ENCODE measurements around the gene ARFGEF3. TPM values are rescaled to one million over a fixed set of nuclear protein-coding genes. Genes with fewer than 3 reads are reported as not detected.

The ARFGEF3 gene
- total RNA-seq, 2 donors from 2014 or later, result 0.03 TPM; not detected in 1

GRCh38 chr6:138302554-138302953 is 140.8 kb downstream of the ARFGEF3 start:
- no peak overlapping the region for H3K27ac Mint-ChIP-seq
- no peaks in the 10 kb centered on the region for H3K36me3 Mint-ChIP-seq (ENCODE audit: low read depth)
- no peak overlapping the region for H3K4me3 Mint-ChIP-seq
- DNase-seq (no peak), ATAC-seq (no peak)
- peaks cover 42% of the 10 kb centered on the region for H3K27me3 Mint-ChIP-seq
- H3K4me1 Mint-ChIP-seq, result no peaks in the 10 kb centered on the region
- no peaks in the 10 kb centered on the region for H3K9me3 ChIP-seq (ENCODE audit: control insufficient read depth, low read length, poor library complexity, severe bottlenecking)

- Mint-ChIP-seq H3K4me3 (no peak overlapping the region), H3K36me3 (ENCODE audit: low read depth) (no peaks in the 10 kb centered on the region), H3K4me1 (no peaks in the 10 kb centered on the region), H3K27ac (no peak overlapping the region), H3K27me3 (peaks cover 10% of the 10 kb centered on the region)
- H3K9me3 ChIP-seq (ENCODE audit: control insufficient read depth, low read length, poor library complexity, severe bottlenecking), result no peaks in the 10 kb centered on the region
- ATAC-seq (no peak), DNase-seq (no peak)
Measured at GRCh38 chr6:138307352-138307751, 145.6 kb downstream of the ARFGEF3 start.

GRCh38 chr6:138307816-138308730 is 146.3 kb downstream of the ARFGEF3 start:
- ATAC-seq, result no peak
- peaks cover 2% of the 10 kb centered on the region for H3K27me3 Mint-ChIP-seq
- H3K36me3 Mint-ChIP-seq (ENCODE audit: low read depth), result no peaks in the 10 kb centered on the region
- H3K9me3 ChIP-seq (ENCODE audit: control insufficient read depth, low read length, poor library complexity, severe bottlenecking), result no peaks in the 10 kb centered on the region
- H3K4me3 Mint-ChIP-seq, result no peak overlapping the region
- H3K27ac Mint-ChIP-seq, result no peak overlapping the region
- no peak for DNase-seq
- H3K4me1 Mint-ChIP-seq, result no peaks in the 10 kb centered on the region

GRCh38 chr6:138308731-138309110 is 147.0 kb downstream of the ARFGEF3 start:
- no peak for DNase-seq
- Mint-ChIP-seq H3K4me3 (no peak overlapping the region), H3K27me3 (no peaks in the 10 kb centered on the region), H3K4me1 (no peaks in the 10 kb centered on the region), H3K36me3 (ENCODE audit: low read depth) (no peaks in the 10 kb centered on the region), H3K27ac (no peak overlapping the region)
- H3K9me3 ChIP-seq (ENCODE audit: control insufficient read depth, low read length, poor library complexity, severe bottlenecking), result no peaks in the 10 kb centered on the region
- no peak for ATAC-seq

GRCh38 chr6:138309695-138310094 is 148.0 kb downstream of the ARFGEF3 start:
- Mint-ChIP-seq H3K27me3 (no peaks in the 10 kb centered on the region), H3K4me1 (no peaks in the 10 kb centered on the region)

DNA sequence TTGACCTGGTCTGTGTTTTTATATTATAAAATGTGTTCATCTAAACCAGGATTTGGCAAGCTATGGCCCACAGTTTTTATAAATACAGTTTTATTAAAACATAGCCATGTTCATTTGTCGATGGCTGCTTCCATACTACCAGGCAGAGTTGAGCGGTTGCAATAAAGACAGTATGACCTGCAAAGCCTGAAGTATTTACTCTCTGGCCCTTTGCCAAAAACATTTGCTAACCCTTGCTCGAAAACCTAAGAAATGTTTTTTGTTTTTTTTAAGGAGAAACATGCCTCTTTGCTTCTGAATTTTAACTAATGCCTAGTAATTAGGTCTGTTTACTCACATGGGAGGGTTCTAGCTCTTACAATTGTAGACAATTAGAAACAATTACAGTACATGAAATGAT is 148.6 kb downstream of the ARFGEF3 start:
- Mint-ChIP-seq H3K36me3 (ENCODE audit: low read depth) (no peaks in the 10 kb centered on the region), H3K27me3 (peaks cover 3% of the 10 kb centered on the region), H3K27ac (no peak overlapping the region), H3K4me1 (no peaks in the 10 kb centered on the region), H3K4me3 (no peak overlapping the region)
- no peaks in the 10 kb centered on the region for H3K9me3 ChIP-seq (ENCODE audit: control insufficient read depth, low read length, poor library complexity, severe bottlenecking)
- no peak for ATAC-seq
- no peak for DNase-seq

More at GRCh38 chr6:138309695-138310094, 148.0 kb downstream of the ARFGEF3 start:
- no peaks in the 10 kb centered on the region for H3K9me3 ChIP-seq (ENCODE audit: control insufficient read depth, low read length, poor library complexity, severe bottlenecking)
- ATAC-seq, result no peak
- Mint-ChIP-seq H3K27ac (no peak overlapping the region), H3K36me3 (ENCODE audit: low read depth) (no peaks in the 10 kb centered on the region), H3K4me3 (no peak overlapping the region)
- no peak for DNase-seq

DNA sequence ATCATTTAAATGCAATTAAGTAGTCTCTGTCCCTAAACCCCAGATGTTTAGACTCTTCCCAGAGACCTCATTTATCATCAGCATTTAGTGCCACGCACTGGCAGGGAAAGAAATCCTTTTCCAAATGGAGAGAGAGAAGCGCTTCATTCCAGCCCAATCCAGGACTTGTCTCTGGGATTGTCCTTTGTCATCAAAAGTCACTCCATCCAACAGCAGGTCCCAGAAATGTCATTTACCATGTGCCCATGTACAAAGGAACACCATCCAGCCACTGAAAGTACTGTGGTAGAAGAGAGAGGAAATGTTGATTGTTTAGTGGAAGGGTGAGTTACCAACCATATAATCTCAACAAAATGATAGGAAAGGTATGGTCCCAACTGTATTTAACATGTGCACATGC is 149.1 kb downstream of the ARFGEF3 start:
- ATAC-seq (no peak), DNase-seq (no peak)
- Mint-ChIP-seq H3K36me3 (ENCODE audit: low read depth) (no peaks in the 10 kb centered on the region), H3K4me3 (no peak overlapping the region), H3K27ac (no peak overlapping the region), H3K27me3 (peaks cover 6% of the 10 kb centered on the region), H3K4me1 (no peaks in the 10 kb centered on the region)
- no peaks in the 10 kb centered on the region for H3K9me3 ChIP-seq (ENCODE audit: control insufficient read depth, low read length, poor library complexity, severe bottlenecking)

GRCh38 chr6:138311268-138311667 is 149.5 kb downstream of the ARFGEF3 start:
- ATAC-seq (no peak), DNase-seq (no peak)
- Mint-ChIP-seq H3K4me3 (no peak overlapping the region), H3K36me3 (ENCODE audit: low read depth) (no peaks in the 10 kb centered on the region), H3K27me3 (peaks cover 6% of the 10 kb centered on the region), H3K4me1 (no peaks in the 10 kb centered on the region), H3K27ac (no peak overlapping the region)
- H3K9me3 ChIP-seq (ENCODE audit: control insufficient read depth, low read length, poor library complexity, severe bottlenecking), result no peaks in the 10 kb centered on the region

DNA sequence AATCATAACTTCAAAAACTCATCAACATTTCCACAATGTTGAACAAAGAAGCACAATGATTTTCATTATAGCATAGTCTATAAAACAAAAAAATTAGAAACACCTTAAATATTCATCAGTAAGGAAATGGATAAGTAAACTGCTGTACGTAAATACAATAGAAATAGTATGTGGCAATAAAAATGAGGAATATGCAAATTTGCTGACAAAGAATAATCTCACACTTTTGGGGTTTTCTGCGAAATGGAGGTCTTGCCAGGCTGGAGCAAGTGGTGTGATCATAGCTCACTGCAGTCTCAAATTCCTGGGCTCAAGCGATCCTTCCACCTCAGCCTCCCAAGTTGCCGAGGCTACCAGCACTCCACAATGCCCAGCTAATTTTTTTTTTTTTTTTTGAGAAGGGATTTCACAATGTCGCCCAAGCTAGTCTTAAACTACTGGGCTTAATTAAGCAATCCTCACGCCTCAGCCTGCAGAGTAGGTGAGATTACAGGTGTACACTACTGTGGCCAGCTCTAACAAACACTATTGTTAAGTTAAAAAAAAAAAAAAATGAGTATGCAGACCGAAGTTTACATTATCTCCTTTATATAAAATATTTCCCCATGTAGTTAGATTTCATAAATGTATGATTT is 157.1 kb downstream of the ARFGEF3 start:
- Mint-ChIP-seq H3K36me3 (ENCODE audit: low read depth) (no peaks in the 10 kb centered on the region), H3K4me3 (no peak overlapping the region), H3K4me1 (no peaks in the 10 kb centered on the region), H3K27ac (no peak overlapping the region), H3K27me3 (peaks cover 35% of the 10 kb centered on the region)
- ATAC-seq (no peak), DNase-seq (no peak)
- H3K9me3 ChIP-seq (ENCODE audit: control insufficient read depth, low read length, poor library complexity, severe bottlenecking), result peaks cover 2% of the 10 kb centered on the region

DNA sequence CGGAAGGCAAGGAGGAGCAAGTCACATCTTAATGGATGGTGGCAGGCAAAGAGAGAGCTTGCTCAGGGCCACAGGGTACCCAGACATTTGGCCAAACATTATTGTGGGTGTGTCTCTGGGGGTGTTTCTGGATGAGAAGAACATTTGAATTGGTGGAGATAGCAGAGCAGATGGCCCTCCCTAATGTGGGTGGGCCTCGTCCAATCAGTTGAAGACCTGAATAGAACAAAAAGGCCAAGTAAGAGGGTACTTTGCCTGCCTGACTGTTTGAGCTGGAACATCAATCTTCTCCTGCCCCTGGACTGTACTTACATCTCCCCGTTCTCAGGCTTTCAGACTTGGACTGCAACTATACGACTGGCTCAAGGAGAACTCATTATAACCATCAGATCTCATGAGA is 160.2 kb downstream of the ARFGEF3 start:
- ATAC-seq (no peak), DNase-seq (no peak)
- no peaks in the 10 kb centered on the region for H3K4me1 Mint-ChIP-seq
- H3K27me3 Mint-ChIP-seq, result peaks cover 28% of the 10 kb centered on the region
- no peak overlapping the region for H3K27ac Mint-ChIP-seq
- no peak overlapping the region for H3K4me3 Mint-ChIP-seq
- H3K36me3 Mint-ChIP-seq (ENCODE audit: low read depth), result no peaks in the 10 kb centered on the region
- peaks cover 2% of the 10 kb centered on the region for H3K9me3 ChIP-seq (ENCODE audit: control insufficient read depth, low read length, poor library complexity, severe bottlenecking)

GRCh38 chr6:138323821-138324220 is 162.1 kb downstream of the ARFGEF3 start:
- H3K27me3 Mint-ChIP-seq, result peaks cover 32% of the 10 kb centered on the region
- H3K4me3 Mint-ChIP-seq, result no peak overlapping the region
- ATAC-seq, result no peak
- H3K27ac Mint-ChIP-seq, result no peak overlapping the region
- peaks cover 2% of the 10 kb centered on the region for H3K9me3 ChIP-seq (ENCODE audit: control insufficient read depth, low read length, poor library complexity, severe bottlenecking)
- DNase-seq, result no peak
- H3K4me1 Mint-ChIP-seq, result no peaks in the 10 kb centered on the region
- no peaks in the 10 kb centered on the region for H3K36me3 Mint-ChIP-seq (ENCODE audit: low read depth)

DNA sequence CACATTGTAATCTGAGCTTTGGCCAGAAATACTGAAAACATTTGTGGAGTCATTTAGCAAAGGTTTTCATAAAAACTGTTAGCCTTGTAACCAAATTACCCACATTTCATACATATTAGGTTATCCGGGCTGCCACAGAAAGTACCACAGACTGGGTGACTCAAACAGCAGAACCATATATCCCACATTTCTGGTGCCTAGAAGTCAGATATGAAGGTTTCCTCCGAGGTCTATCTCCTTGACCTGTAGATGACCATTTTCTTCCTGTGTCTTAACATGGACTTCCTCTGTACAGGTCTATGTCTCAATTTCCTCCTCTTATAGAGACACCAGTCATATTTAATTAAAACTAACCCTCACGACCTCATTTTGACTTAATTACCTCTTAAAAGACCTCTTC is 166.5 kb downstream of the ARFGEF3 start:
- Mint-ChIP-seq H3K27me3 (peaks cover 14% of the 10 kb centered on the region), H3K36me3 (ENCODE audit: low read depth) (no peaks in the 10 kb centered on the region), H3K4me3 (no peak overlapping the region), H3K4me1 (no peaks in the 10 kb centered on the region), H3K27ac (no peak overlapping the region)
- DNase-seq, result no peak
- H3K9me3 ChIP-seq (ENCODE audit: control insufficient read depth, low read length, poor library complexity, severe bottlenecking), result no peaks in the 10 kb centered on the region
- ATAC-seq, result no peak

DNA sequence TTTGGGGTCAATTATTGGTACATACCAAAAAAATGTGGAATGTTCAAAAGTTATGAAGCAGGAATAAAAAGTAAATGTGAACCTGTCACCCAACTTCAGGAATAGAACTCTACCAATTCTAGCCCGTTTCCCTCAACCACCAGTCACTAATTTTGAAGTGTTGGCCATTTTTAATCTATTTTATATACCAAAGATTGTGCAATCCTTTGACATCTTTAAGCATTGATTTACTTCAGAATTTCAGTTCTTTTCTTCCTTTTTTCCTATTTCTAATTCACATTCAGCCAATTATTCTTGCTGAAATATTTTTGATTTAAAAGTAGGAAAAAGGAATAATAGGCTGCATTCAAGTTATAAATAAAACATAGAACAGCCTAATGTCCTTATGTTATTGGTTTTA is 169.0 kb downstream of the ARFGEF3 start:
- no peaks in the 10 kb centered on the region for H3K9me3 ChIP-seq (ENCODE audit: control insufficient read depth, low read length, poor library complexity, severe bottlenecking)
- Mint-ChIP-seq H3K4me1 (no peaks in the 10 kb centered on the region), H3K27me3 (peaks cover 36% of the 10 kb centered on the region), H3K4me3 (no peak overlapping the region), H3K27ac (no peak overlapping the region), H3K36me3 (ENCODE audit: low read depth) (no peaks in the 10 kb centered on the region)
- no peak for ATAC-seq
- DNase-seq, result no peak

GRCh38 chr6:138331444-138331843 is 169.7 kb downstream of the ARFGEF3 start:
- H3K36me3 Mint-ChIP-seq (ENCODE audit: low read depth), result no peaks in the 10 kb centered on the region
- no peaks in the 10 kb centered on the region for H3K4me1 Mint-ChIP-seq
- H3K27me3 Mint-ChIP-seq, result peaks cover 38% of the 10 kb centered on the region
- no peaks in the 10 kb centered on the region for H3K9me3 ChIP-seq (ENCODE audit: control insufficient read depth, low read length, poor library complexity, severe bottlenecking)
- no peak overlapping the region for H3K27ac Mint-ChIP-seq
- H3K4me3 Mint-ChIP-seq, result no peak overlapping the region
- no peak for DNase-seq
- ATAC-seq, result no peak
